Gastrocnemius medialis (tissue), 4 donors: ENCODE data around the gene SPDYE2.
"Not testable (repeated sequence)": the region's sequence is repeated elsewhere in the genome, so short reads cannot be mapped to it uniquely, and the experiment has no call there.

ENCODE experiments used
- POLR2A ChIP-seq, 2 donors: fragments of 450-650 bp; IDR thresholded peaks; one replicate each; pipeline ENCODE4 v1.6.1; 2017; ENCODE audit warnings: antibody characterized with exemption in 2 of 2, mild to moderate bottlenecking in 2 of 2, moderate library complexity in 2 of 2
- TF ChIP-seq, protein P1 (sequence below), 5 experiments: fragments of 450-650 bp in 3 of 5; fragments of 200-600 bp in 2 of 5; sonication (generic) in 2 of 5; IDR thresholded peaks in 4 of 5; conservative IDR thresholded peaks in 1 of 5; 1 replicate in 4 of 5; 2 replicates in 1 of 5; pipeline ENCODE4 v1.5.1; 2016 to 2019; ENCODE audit warnings: antibody characterized with exemption in 5 of 5, mild to moderate bottlenecking in 3 of 5, moderate library complexity in 3 of 5

DNA sequence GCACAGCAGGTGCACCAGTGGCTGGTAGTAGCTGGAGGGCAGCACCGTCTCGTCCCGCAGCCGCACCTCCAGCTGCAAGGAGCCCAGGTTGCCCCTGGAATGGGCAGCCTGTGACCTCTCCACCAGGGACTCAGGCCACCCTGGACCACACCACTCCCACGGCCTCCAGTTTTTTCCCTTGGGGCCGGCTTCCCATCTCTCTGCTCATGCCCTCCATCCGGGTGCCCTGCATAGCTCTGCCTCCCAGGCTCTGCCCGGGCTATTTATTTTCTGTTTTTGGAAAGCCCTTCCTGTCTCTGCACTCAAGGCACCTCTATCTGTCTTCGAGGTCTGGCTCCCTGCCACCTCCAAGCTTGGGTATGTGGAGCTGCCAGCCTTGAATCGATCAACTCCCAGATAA is 45.0 kb downstream of the SPDYE2 start:
- TF ChIP-seq, protein P1, sequence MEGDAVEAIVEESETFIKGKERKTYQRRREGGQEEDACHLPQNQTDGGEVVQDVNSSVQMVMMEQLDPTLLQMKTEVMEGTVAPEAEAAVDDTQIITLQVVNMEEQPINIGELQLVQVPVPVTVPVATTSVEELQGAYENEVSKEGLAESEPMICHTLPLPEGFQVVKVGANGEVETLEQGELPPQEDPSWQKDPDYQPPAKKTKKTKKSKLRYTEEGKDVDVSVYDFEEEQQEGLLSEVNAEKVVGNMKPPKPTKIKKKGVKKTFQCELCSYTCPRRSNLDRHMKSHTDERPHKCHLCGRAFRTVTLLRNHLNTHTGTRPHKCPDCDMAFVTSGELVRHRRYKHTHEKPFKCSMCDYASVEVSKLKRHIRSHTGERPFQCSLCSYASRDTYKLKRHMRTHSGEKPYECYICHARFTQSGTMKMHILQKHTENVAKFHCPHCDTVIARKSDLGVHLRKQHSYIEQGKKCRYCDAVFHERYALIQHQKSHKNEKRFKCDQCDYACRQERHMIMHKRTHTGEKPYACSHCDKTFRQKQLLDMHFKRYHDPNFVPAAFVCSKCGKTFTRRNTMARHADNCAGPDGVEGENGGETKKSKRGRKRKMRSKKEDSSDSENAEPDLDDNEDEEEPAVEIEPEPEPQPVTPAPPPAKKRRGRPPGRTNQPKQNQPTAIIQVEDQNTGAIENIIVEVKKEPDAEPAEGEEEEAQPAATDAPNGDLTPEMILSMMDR (IDR thresholded peaks at IDR 0.05 in 4 of 5, conservative IDR thresholded peaks at IDR 0.05 in 1 of 5): not testable (repeated sequence)
- TF ChIP-seq POLR2A (IDR thresholded peaks at IDR 0.05): not testable (repeated sequence)
